Inflammatory macrophage treated with lipopolysaccharide for 1 hour (primary cell): ENCODE measurements around the gene KLRC3.
"Not testable (repeated sequence)": the region's sequence is repeated elsewhere in the genome, so short reads cannot be mapped to it uniquely, and the experiment has no call there.

ENCODE experiments used
- DNase-seq, 2 donors: peaks; one replicate each; pipeline ENCODE4 v3.0.0-alpha.2; 2020 to 2022

The KLRC3 gene

GRCh38 chr12:10398168-10398567, 22.2 kb downstream of the KLRC3 start:
- no peak for DNase-seq

DNA sequence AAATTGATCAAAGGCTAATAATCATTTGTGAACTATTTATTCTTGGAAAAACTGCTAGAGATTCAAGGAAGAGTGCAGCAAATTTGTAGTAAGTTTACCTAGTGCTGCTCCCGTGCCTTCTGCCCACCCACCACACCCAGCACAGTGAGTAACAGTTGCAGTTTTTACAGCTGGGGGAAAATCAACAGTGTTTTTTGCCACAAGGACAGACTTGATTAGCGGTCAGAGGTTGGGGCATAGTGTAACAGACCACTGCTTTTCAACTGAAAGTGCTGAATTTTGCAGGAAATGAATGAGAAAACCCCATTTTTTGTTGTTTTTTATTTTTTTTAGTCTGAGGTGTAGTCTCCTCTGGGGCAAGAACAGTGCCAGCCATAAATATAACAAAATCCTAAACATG, 23.1 kb downstream of the KLRC3 start:
- DNase-seq = no peak

- not testable (repeated sequence) for DNase-seq
Observed at GRCh38 chr12:10396176-10396575, 24.2 kb downstream of the KLRC3 start.

DNA sequence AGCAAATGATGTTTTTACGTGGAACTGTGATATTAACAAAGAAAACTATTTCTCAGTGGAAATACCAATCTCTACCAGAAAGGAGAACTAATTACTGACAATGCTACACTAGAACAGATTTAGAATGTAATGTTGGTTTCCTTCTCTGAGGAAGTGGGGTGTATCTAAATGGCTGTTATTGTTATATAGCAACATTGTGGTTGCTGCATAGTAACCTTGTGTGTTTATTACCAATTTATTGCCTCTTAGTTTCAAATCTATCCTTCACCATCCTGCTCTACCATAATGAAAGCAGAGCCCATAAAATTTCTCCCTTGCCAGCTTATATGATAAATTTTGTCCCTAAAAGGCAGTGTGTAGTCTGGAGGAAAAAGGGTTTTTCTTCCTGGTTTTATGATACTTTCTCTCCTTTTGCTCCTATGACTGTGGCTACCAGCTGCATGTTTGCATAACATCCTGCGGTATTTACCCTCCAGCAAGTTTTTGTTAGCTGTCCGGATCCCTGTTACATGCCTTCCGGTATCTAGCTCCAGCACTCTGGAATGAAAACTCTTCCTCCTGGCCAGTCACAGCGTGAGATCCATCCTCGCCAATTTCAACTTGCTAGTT, 24.9 kb downstream of the KLRC3 start:
- DNase-seq = peak; percentile 29 to 63

GRCh38 chr12:10394531-10395152, 25.8 kb downstream of the KLRC3 start:
- not testable (repeated sequence) for DNase-seq

GRCh38 chr12:10393291-10393690, 27.1 kb downstream of the KLRC3 start:
- no peak for DNase-seq

GRCh38 chr12:10392394-10392930, 27.9 kb downstream of the KLRC3 start:
- DNase-seq = peak; percentile 12 to 32

DNA sequence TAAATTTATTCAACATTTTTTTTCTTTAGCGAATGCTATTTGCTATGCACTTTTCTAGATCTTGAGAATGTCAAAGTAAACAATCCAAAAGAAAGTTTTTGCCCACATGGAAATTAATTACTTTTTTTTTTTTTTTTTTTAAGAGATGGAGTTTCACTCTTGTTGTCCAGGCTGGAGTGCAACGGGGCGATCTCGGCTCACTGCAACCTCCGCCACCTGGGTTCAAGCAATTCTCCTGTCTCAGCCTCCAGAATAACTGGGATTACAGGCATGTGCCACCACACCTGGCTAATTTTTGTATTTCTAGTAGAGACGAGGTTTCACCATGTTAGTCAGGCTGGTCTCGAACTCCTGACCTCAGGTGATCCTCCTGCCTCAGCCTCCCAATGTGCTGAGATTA, 29.4 kb downstream of the KLRC3 start:
- DNase-seq = not testable (repeated sequence)

GRCh38 chr12:10389904-10390303, 30.5 kb downstream of the KLRC3 start, which contains the start of gene KLRK1:
Gene KLRK1 (minus strand): TSS chr12:10390041. CDS start chr12:10388810, 1,231 bp downstream.
- no peak for DNase-seq

DNA sequence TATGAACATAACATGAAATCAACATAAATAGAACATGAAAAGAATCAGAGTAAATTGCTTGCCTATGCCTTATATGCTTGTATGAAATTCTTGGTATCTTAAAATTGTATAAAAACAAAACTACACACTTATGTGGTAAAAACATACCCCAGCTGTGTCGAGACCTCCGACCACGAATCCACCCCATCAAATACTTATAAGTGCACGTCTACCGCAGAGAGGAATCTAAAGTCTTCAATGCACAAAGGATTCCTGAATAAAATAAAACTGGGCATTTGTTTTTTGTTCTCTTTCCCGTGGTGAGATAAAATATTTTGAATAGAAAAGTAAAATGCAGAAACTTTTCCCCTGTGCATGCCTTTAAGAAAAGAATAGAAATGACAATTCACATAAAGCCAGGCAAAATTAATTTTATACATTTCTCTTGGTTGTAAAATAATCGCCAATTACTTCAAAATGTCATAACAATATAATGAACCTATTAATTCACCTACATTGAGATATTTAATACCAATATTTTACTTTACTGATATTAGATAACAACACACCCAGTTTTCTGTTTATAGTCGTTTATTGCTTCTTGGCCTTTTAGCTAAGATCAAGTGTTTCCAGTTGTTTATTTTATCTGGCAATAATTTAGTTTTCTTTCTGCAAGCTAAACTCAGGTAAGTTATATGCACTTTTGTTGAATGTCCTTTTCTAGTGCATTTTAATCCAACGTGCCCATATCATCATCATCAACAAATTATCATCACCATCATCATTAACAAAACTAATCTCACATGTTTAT, 31.6 kb downstream of the KLRC3 start:
- DNase-seq = no peak

DNA sequence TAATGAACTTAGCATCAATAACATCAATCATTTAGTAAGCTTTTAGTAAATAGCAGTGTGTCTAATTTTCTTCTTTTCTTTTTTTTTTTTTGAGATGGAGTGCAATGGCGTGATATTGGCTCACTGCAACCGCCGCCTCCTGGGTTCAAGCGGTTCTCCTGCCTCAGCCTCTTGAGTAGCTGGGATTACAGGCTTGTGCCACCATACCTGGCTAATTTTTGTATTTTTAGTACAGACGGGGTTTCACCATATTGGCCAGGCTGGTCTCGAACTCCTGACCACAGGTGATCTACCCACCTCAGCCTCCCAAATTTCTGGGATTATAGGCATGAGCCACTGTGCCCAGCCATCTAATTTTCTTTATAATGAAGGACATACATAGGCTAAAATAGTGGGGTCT, 32.9 kb downstream of the KLRC3 start:
- not testable (repeated sequence) for DNase-seq

GRCh38 chr12:10386857-10387256, 33.5 kb downstream of the KLRC3 start:
- DNase-seq = no peak

DNA sequence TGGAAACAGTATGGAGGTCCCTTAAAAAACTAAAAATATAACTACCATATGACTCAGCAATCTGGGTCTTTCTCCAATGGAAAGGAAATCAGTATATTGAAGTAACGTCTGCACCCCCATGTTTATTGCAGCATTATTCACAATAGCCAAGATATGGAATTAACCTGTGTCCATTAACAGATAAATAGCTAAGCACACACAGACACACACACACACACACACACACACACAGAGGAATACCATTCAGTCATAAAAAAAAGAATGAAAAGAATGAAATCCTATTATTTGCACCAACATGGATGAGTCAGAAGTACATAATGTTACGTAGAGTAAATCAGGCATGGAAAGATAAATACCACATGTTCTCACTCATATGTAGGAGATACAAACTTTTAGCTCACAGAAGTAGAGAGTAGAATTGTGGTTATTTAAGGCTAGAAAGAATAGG, 35.2 kb downstream of the KLRC3 start:
- DNase-seq = no peak

- no peak for DNase-seq
Observed at GRCh38 chr12:10384191-10384590, 36.2 kb downstream of the KLRC3 start.

DNA sequence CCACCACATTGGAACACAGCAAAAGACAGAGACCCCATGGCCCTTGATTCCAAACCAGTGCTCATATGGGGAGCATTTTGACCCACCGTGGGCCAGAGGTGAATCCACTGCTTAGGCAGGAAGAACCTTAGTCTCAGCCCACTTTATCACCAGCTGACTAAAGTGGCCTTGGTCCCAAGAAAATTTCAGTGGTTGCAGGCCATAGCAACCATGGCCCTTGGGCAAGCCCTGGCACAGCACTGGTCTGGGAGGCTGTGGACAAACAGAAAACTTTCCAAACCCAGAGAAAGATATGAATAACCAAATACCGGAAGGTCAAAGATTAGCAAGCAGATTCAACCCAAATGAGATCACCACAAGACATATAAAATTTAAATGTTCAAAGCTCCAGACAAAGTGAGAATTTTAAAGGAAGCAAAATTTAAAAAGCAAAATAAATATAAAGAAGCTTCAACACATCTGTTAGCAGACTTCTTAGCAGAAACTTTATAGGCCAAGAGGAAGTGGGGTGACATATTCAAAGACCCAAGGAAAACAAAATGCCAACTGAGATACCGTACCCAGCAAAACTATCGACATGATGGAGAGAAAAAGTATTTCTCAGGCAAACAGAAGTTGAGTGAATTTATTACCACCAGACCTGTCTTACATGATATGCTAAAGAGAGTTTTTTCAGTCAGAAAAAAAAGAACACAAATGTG, 38.3 kb downstream of the KLRC3 start:
- DNase-seq = no peak

DNA sequence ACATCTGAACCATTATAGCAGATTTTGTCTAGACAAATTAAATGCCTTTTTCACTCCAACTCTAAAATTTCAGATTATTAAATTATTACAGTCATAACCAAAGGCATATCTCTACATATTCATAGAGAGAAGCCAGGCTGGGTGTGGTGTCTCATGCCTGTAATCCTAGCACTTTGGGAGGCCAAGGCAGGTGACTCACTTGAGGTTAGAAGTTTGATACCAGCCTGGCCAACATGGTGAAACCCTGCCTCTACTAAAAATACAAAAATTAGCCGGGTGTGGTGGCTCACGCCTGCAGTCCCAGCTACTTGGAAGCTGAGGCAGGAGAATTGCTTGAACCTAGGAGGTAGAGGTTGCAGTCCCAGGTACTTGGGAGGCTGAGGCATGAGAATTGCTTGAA, 41.7 kb downstream of the KLRC3 start:
- not testable (repeated sequence) for DNase-seq

DNA sequence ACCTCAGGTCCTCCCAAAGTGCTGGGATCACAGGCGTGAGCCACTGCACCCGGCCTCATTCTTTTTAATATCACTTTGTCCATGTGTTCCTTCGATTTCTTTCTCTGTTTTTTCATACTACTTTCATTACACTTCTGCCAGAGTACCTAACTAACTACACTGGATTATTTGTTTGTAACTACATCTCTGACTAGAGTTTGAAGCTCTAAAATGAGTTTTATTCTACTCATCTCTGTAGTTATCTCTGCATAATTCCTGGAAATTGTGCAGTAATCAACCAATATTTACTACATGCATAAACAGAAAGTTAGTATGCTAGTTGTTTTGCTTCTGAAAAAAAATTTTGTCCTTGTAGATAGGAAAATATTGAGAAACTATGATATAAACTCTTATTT, 45.8 kb downstream of the KLRC3 start:
- no peak for DNase-seq

- no peak for DNase-seq
Observed at GRCh38 chr12:10372559-10372958, 47.8 kb downstream of the KLRC3 start.

GRCh38 chr12:10371893-10372535, 48.4 kb downstream of the KLRC3 start:
- not testable (repeated sequence) for DNase-seq

- no peak for DNase-seq
Observed at GRCh38 chr12:10369557-10370415, 50.6 kb downstream of the KLRC3 start.
